H7 (cell line): Measurements from ENCODE around the gene SIRT7. TPM values are rescaled to one million over a fixed set of nuclear protein-coding genes. Genes with fewer than 3 reads are reported as not detected.
A peak's percentile ranks its signal among the peaks of the same experiment; 100 is the strongest.

ENCODE experiments used
- DNase-seq: peaks from one replicate; pipeline ENCODE4 v3.0.0; 2012
- H3K27me3 ChIP-seq: 2 replicates; pipeline ENCODE4 v1.6.0; 2011; ENCODE audit warnings: mild to moderate bottlenecking, low read length; ENCODE audit not compliant: control insufficient read depth, insufficient read depth
- H3K36me3 ChIP-seq: replicated peaks from 2 replicates; pipeline ENCODE4 v1.5.1; 2011; ENCODE audit warnings: low read length; ENCODE audit not compliant: control insufficient read depth, insufficient read depth
- H3K4me3 ChIP-seq: 2 replicates; pipeline ENCODE4 v1.5.1; 2011; ENCODE audit warnings: low read depth, mild to moderate bottlenecking, control low read depth, low read length, moderate library complexity; ENCODE audit not compliant: insufficient read depth
- total RNA-seq: library from RNA; depleted of rRNA; stranded (reverse); fragments of >200 nt; shearing (Covaris generic); gene quantifications from 2 replicates; pipeline ENCODE4 v1.2.3, GENCODE V29; 2014; rRNA removed

Gene SIRT7
- total RNA-seq, result 19.0 and 21.4 TPM in 2 replicates

DNA sequence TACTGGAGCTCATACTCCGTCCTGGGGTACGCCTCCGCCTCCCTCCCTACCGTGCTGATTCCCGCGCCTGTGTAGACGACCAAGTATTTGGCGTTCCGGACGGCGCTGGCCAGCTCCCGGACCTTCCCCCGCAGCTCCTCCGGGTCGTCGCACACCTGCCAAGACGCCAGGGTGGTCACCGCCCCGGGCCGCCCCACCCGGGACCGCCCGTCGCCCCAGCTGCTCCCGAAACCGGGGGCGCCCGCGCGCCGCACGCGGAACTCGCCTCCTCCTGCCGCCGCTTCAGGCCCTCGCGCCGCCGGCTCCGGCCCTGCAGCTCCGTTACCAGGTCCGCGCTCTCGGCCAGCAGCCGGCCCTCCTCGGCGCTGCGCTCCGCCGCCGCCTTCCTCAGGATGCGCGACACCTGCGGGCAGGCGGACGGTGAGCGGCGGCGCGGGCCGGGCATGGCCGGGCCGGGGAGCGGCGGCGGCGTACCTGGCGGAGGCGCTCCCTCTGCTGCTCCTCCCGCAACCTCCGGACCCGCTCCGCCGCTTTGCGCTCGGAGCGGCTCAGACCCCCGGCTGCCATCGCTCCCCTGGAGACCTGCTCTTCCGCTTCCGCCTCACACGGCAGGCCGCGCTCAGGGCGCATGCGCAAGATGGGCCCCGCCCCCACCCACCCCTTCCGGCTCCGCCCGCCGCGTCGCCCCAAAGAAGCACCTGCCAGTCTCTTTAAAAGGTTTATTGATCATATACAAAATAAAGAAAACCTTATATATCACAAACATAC lies at the start of gene SIRT7:
Gene SIRT7 (minus strand): TSS at position 612 of the 768 bp plus-strand sequence. CDS start 45 bp downstream, at position 567.
- peak within 1 kb of the TSS; percentile 58 for H3K4me3 ChIP-seq
- H3K36me3 ChIP-seq, result peaks cover 16% of the 10 kb centered on the region
- peak; percentile 100 for DNase-seq
- H3K27me3 ChIP-seq, result no peaks in the 10 kb centered on the region

- no peaks in the 10 kb centered on the region for H3K36me3 ChIP-seq
- DNase-seq, result peak; percentile 74
- peaks cover 34% of the 10 kb centered on the region for H3K27me3 ChIP-seq
- no peak overlapping the region for H3K4me3 ChIP-seq
Observed at GRCh38 chr17:81967244-81967532, 49.2 kb upstream of the SIRT7 start.

GRCh38 chr17:81966343-81967243 lies 48.6 kb upstream of the SIRT7 start:
- Histone ChIP-seq H3K4me3 (no peak overlapping the region), H3K36me3 (no peaks in the 10 kb centered on the region), H3K27me3 (peaks cover 40% of the 10 kb centered on the region)
- DNase-seq, result peak; percentile 88

DNA sequence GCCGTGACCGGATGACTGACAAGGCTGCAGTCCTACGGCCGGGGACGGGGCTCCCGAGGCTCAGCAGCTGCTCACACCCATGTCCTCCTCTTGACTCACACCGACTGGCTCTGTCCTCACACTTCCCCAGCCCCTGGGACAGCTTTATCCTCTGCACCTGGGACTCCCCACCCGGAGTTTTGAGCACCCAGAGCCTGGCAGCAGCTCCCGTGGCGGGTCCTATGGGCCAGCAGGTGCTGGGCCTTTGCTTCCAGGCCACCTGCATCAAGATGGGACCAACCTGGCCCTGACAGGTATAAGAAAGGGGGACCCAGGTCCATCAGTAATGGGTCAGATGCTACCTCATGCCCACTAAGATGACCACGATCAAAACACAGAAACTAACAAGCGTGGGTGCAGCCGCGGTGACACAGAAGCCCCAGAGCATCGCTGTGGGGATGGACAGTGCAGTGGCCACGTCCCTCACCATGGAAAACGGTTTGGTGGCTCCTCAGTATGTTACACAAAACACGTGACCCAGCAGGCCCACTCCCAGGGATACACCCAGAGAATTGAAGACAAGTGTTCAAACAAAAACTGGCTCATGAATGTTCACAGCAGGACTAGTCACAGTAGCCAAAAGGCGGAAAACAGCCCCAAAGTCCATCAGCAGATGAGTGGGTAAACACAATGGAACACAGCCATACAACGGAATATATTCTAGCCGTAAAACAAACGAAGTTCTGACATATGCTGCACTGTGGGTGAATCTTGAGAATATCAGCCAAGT lies 46.3 kb upstream of the SIRT7 start:
- no peaks in the 10 kb centered on the region for H3K36me3 ChIP-seq
- peaks cover 60% of the 10 kb centered on the region for H3K27me3 ChIP-seq
- H3K4me3 ChIP-seq, result no peak overlapping the region
- DNase-seq, result no peak

GRCh38 chr17:81962499-81963441 lies 44.8 kb upstream of the SIRT7 start:
- DNase-seq, result peak; percentile 70
- Histone ChIP-seq H3K27me3 (peaks cover 74% of the 10 kb centered on the region), H3K4me3 (no peak overlapping the region), H3K36me3 (no peaks in the 10 kb centered on the region)

- Histone ChIP-seq H3K36me3 (no peaks in the 10 kb centered on the region), H3K27me3 (peaks cover 68% of the 10 kb centered on the region), H3K4me3 (peak overlapping the region; percentile 30)
- peak; percentile 78 for DNase-seq
Observed at GRCh38 chr17:81961521-81962498, 43.8 kb upstream of the SIRT7 start.

DNA sequence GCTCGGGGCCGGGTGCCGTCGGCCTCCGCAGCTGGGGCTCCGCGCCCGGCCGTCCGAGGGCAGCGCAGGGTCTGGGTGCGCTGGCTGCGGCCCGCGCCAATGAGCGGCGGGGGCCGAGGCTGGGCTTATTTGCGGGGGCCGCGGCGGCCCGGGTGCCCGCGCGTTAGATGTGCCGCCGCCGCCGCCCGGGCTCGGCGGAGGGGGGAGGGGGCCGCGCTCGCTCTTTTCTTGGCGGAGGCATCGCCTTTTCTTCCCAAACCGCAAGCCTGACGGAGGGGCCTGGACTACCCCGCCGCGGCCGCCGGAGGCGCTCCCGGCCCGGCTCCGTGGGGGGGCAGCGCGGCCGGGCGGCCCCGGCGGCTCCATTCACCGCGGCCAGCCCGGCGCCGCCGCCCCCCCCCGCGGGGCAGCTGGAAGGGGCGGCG lies 43.1 kb upstream of the SIRT7 start, which contains the start of gene NOTUM:
Gene NOTUM (minus strand): TSS at position 101 of the 425 bp plus-strand sequence. CDS start 278 bp downstream, outside the sequence.
- DNase-seq, result peak; percentile 93
- H3K27me3 ChIP-seq, result peaks cover 64% of the 10 kb centered on the region
- H3K4me3 ChIP-seq, result peak within 1 kb of the TSS; percentile 30
- no peaks in the 10 kb centered on the region for H3K36me3 ChIP-seq

- H3K27me3 ChIP-seq, result peaks cover 63% of the 10 kb centered on the region
- H3K36me3 ChIP-seq, result no peaks in the 10 kb centered on the region
- peak overlapping the region; percentile 25 for H3K4me3 ChIP-seq
- peak; percentile 83 for DNase-seq
Observed at GRCh38 chr17:81960130-81960958, 42.4 kb upstream of the SIRT7 start.

GRCh38 chr17:81959362-81960129 lies 41.6 kb upstream of the SIRT7 start:
- no peaks in the 10 kb centered on the region for H3K36me3 ChIP-seq
- peaks cover 63% of the 10 kb centered on the region for H3K27me3 ChIP-seq
- DNase-seq, result peak; percentile 87
- peak overlapping the region; percentile 25 for H3K4me3 ChIP-seq

GRCh38 chr17:81958633-81959342 lies 40.8 kb upstream of the SIRT7 start:
- no peak for DNase-seq
- Histone ChIP-seq H3K36me3 (no peaks in the 10 kb centered on the region), H3K4me3 (no peak overlapping the region), H3K27me3 (peaks cover 57% of the 10 kb centered on the region)
